Stimulated activated memory B cell treated with anti-CD40 and anti-IgM and Interleukin-4, amounts not matched to agents 10 μg/mL and 1 μg/mL and 100 μg/mL, for 72 hours (primary cell): ENCODE measurements around the gene PGBD5.

Experiments
- ATAC-seq: fragments of 150-1000 bp; cut with Tn5 transposase; 2 replicates; pipeline ENCODE4 v1.10.0; 2021
- H3K27ac Mint-ChIP-seq: one replicate; pipeline ENCODE4 v1.8.0; 2022; ENCODE audit warnings: mild to moderate bottlenecking, mixed read lengths
- H3K27me3 Mint-ChIP-seq: one replicate; pipeline ENCODE4 v1.8.0; 2022; ENCODE audit warnings: mixed read lengths
- H3K36me3 Mint-ChIP-seq: one replicate; pipeline ENCODE4 v1.8.0; 2022; ENCODE audit warnings: mixed read lengths
- H3K4me1 Mint-ChIP-seq: one replicate; pipeline ENCODE4 v1.8.0; 2022; ENCODE audit warnings: mixed read lengths
- H3K4me3 Mint-ChIP-seq: one replicate; pipeline ENCODE4 v1.8.0; 2022; ENCODE audit warnings: mild to moderate bottlenecking, moderate library complexity, mixed read lengths
- H3K9me3 Mint-ChIP-seq: one replicate; pipeline ENCODE4 v1.8.0; 2022; ENCODE audit warnings: mixed read lengths

PGBD5 gene

GRCh38 chr1:230279583-230279945, 146.6 kb downstream of the PGBD5 start:
- H3K9me3 Mint-ChIP-seq, result no peaks in the 10 kb centered on the region
- ATAC-seq, result no peak
- H3K36me3 Mint-ChIP-seq, result peaks cover 58% of the 10 kb centered on the region
- H3K4me1 Mint-ChIP-seq, result peaks cover 53% of the 10 kb centered on the region
- peak overlapping the region; percentile 57 for H3K27ac Mint-ChIP-seq
- H3K27me3 Mint-ChIP-seq, result no peaks in the 10 kb centered on the region
- H3K4me3 Mint-ChIP-seq, result no peak overlapping the region

GRCh38 chr1:230278871-230279582, 147.1 kb downstream of the PGBD5 start:
- Mint-ChIP-seq H3K27me3 (no peaks in the 10 kb centered on the region), H3K4me1 (peaks cover 58% of the 10 kb centered on the region), H3K9me3 (no peaks in the 10 kb centered on the region), H3K27ac (no peak overlapping the region), H3K4me3 (no peak overlapping the region), H3K36me3 (peaks cover 54% of the 10 kb centered on the region)
- no peak for ATAC-seq

- Mint-ChIP-seq H3K4me3 (no peak overlapping the region), H3K4me1 (peaks cover 60% of the 10 kb centered on the region), H3K9me3 (no peaks in the 10 kb centered on the region), H3K36me3 (peaks cover 54% of the 10 kb centered on the region), H3K27ac (no peak overlapping the region), H3K27me3 (no peaks in the 10 kb centered on the region)
- ATAC-seq, result no peak
Measured at GRCh38 chr1:230278376-230278775, 147.8 kb downstream of the PGBD5 start.

- Mint-ChIP-seq H3K36me3 (peaks cover 53% of the 10 kb centered on the region), H3K9me3 (no peaks in the 10 kb centered on the region), H3K4me3 (no peak overlapping the region), H3K27me3 (no peaks in the 10 kb centered on the region), H3K27ac (no peak overlapping the region), H3K4me1 (peaks cover 64% of the 10 kb centered on the region)
- peak; percentile 62 for ATAC-seq
Measured at GRCh38 chr1:230277201-230278025, 148.7 kb downstream of the PGBD5 start.

- H3K27ac Mint-ChIP-seq, result no peak overlapping the region
- no peaks in the 10 kb centered on the region for H3K27me3 Mint-ChIP-seq
- no peak overlapping the region for H3K4me3 Mint-ChIP-seq
- ATAC-seq, result no peak
- peaks cover 56% of the 10 kb centered on the region for H3K4me1 Mint-ChIP-seq
- H3K9me3 Mint-ChIP-seq, result no peaks in the 10 kb centered on the region
- peaks cover 49% of the 10 kb centered on the region for H3K36me3 Mint-ChIP-seq
Measured at GRCh38 chr1:230276401-230276800, 149.7 kb downstream of the PGBD5 start.

GRCh38 chr1:230274254-230274653, 151.9 kb downstream of the PGBD5 start:
- peak; percentile 42 for ATAC-seq
- H3K4me3 Mint-ChIP-seq, result peak overlapping the region; percentile 25

GRCh38 chr1:230273141-230273710, 152.9 kb downstream of the PGBD5 start:
- no peaks in the 10 kb centered on the region for H3K9me3 Mint-ChIP-seq
- peaks cover 28% of the 10 kb centered on the region for H3K36me3 Mint-ChIP-seq
- no peaks in the 10 kb centered on the region for H3K27me3 Mint-ChIP-seq
- no peak for ATAC-seq
- H3K27ac Mint-ChIP-seq, result peak overlapping the region; percentile 54
- H3K4me1 Mint-ChIP-seq, result peaks cover 38% of the 10 kb centered on the region
- no peak overlapping the region for H3K4me3 Mint-ChIP-seq

More at GRCh38 chr1:230274254-230274653, 151.9 kb downstream of the PGBD5 start:
- Mint-ChIP-seq H3K9me3 (no peaks in the 10 kb centered on the region), H3K4me1 (peaks cover 43% of the 10 kb centered on the region), H3K27ac (peak overlapping the region; percentile 54), H3K27me3 (no peaks in the 10 kb centered on the region), H3K36me3 (peaks cover 36% of the 10 kb centered on the region)

- Mint-ChIP-seq H3K4me1 (peaks cover 35% of the 10 kb centered on the region), H3K9me3 (no peaks in the 10 kb centered on the region), H3K27me3 (no peaks in the 10 kb centered on the region), H3K4me3 (no peak overlapping the region), H3K27ac (peak overlapping the region; percentile 54), H3K36me3 (peaks cover 29% of the 10 kb centered on the region)
- no peak for ATAC-seq
Measured at GRCh38 chr1:230272557-230272956, 153.6 kb downstream of the PGBD5 start.

GRCh38 chr1:230271300-230272035, 154.7 kb downstream of the PGBD5 start:
- H3K4me3 Mint-ChIP-seq, result peak overlapping the region; percentile 0

GRCh38 chr1:230270559-230271281, 155.4 kb downstream of the PGBD5 start:
- Mint-ChIP-seq H3K9me3 (no peaks in the 10 kb centered on the region), H3K4me3 (no peak overlapping the region), H3K4me1 (peaks cover 20% of the 10 kb centered on the region), H3K36me3 (peaks cover 34% of the 10 kb centered on the region), H3K27me3 (no peaks in the 10 kb centered on the region), H3K27ac (peak overlapping the region; percentile 64)
- peak; percentile 87 for ATAC-seq

More at GRCh38 chr1:230271300-230272035, 154.7 kb downstream of the PGBD5 start:
- no peaks in the 10 kb centered on the region for H3K9me3 Mint-ChIP-seq
- H3K27ac Mint-ChIP-seq, result peak overlapping the region; percentile 64
- H3K27me3 Mint-ChIP-seq, result no peaks in the 10 kb centered on the region
- H3K4me1 Mint-ChIP-seq, result peaks cover 24% of the 10 kb centered on the region
- ATAC-seq, result no peak
- H3K36me3 Mint-ChIP-seq, result peaks cover 29% of the 10 kb centered on the region

- no peak overlapping the region for H3K4me3 Mint-ChIP-seq
- peaks cover 20% of the 10 kb centered on the region for H3K4me1 Mint-ChIP-seq
Measured at GRCh38 chr1:230270185-230270558, 156.0 kb downstream of the PGBD5 start.

GRCh38 chr1:230268371-230269170, 157.6 kb downstream of the PGBD5 start:
- Mint-ChIP-seq H3K4me3 (no peak overlapping the region), H3K9me3 (no peaks in the 10 kb centered on the region), H3K4me1 (peaks cover 14% of the 10 kb centered on the region), H3K27me3 (no peaks in the 10 kb centered on the region), H3K27ac (peak overlapping the region; percentile 64), H3K36me3 (peaks cover 55% of the 10 kb centered on the region)
- no peak for ATAC-seq

More at GRCh38 chr1:230270185-230270558, 156.0 kb downstream of the PGBD5 start:
- peak overlapping the region; percentile 64 for H3K27ac Mint-ChIP-seq
- H3K27me3 Mint-ChIP-seq, result no peaks in the 10 kb centered on the region
- ATAC-seq, result no peak
- peaks cover 39% of the 10 kb centered on the region for H3K36me3 Mint-ChIP-seq
- H3K9me3 Mint-ChIP-seq, result no peaks in the 10 kb centered on the region

GRCh38 chr1:230267338-230268065, 158.6 kb downstream of the PGBD5 start:
- ATAC-seq, result no peak
- H3K27me3 Mint-ChIP-seq, result no peaks in the 10 kb centered on the region
- peak overlapping the region; percentile 21 for H3K27ac Mint-ChIP-seq
- peaks cover 18% of the 10 kb centered on the region for H3K4me1 Mint-ChIP-seq
- H3K9me3 Mint-ChIP-seq, result no peaks in the 10 kb centered on the region
- peaks cover 66% of the 10 kb centered on the region for H3K36me3 Mint-ChIP-seq
- H3K4me3 Mint-ChIP-seq, result no peak overlapping the region
